ENCODE measurements around the gene TNFRSF13B. TPM values are rescaled to one million over a fixed set of nuclear protein-coding genes. Genes with fewer than 3 reads are reported as not detected.
A peak's percentile ranks its signal among the peaks of the same experiment; 100 is the strongest.

Gene TNFRSF13B
- total RNA-seq, 1 experiment from 2014 or later: not detected

- BruUV-seq (replicated peaks): no TSS peak
- ChIA-PET CTCF (no interaction called here), POLR2A (no interaction called here)
- no peak for TF ChIP-seq REST (IDR thresholded peaks at IDR 0.05; ENCODE audit: insufficient read depth in 1 of 2, low read depth in 2 of 2, low read length in 1 of 2)
- TF ChIP-seq, protein P1, sequence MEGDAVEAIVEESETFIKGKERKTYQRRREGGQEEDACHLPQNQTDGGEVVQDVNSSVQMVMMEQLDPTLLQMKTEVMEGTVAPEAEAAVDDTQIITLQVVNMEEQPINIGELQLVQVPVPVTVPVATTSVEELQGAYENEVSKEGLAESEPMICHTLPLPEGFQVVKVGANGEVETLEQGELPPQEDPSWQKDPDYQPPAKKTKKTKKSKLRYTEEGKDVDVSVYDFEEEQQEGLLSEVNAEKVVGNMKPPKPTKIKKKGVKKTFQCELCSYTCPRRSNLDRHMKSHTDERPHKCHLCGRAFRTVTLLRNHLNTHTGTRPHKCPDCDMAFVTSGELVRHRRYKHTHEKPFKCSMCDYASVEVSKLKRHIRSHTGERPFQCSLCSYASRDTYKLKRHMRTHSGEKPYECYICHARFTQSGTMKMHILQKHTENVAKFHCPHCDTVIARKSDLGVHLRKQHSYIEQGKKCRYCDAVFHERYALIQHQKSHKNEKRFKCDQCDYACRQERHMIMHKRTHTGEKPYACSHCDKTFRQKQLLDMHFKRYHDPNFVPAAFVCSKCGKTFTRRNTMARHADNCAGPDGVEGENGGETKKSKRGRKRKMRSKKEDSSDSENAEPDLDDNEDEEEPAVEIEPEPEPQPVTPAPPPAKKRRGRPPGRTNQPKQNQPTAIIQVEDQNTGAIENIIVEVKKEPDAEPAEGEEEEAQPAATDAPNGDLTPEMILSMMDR (IDR thresholded peaks at IDR 0.05): peak; percentile 74
- no peaks in the 10 kb centered on the region for H3K27me3 ChIP-seq (ENCODE audit: control insufficient read depth, insufficient read depth, low read length)
- in situ Hi-C loops (cut with HindIII; ENCODE audit: low pct_unique_long_range_greater_than_20kb, low sequenced_read_pairs): no loop called here
- H3K9me3 ChIP-seq (ENCODE audit: control insufficient read depth, insufficient read depth, low read depth, low read length): no peaks in the 10 kb centered on the region
- H3K4me1 ChIP-seq (ENCODE audit: control insufficient read depth, insufficient read depth, low read length): peaks cover 3% of the 10 kb centered on the region; the same call in 1 of the 2 replicates
- peak; percentile 77 for ATAC-seq
- H3K4me3 ChIP-seq (ENCODE audit: low read depth in 2 of 2, low read length in 2 of 2): no peak overlapping the region
- H3K36me3 ChIP-seq (ENCODE audit: control insufficient read depth, insufficient read depth, low read length): no peaks in the 10 kb centered on the region
- DNase-seq (ENCODE audit: low read depth, low spot score): no peak
- no peak overlapping the region for H3K27ac ChIP-seq (ENCODE audit: low read length)
- intact Hi-C loops (cut with micrococcal nuclease; ENCODE audit: unreplicated experiment): loop anchor here (10.0 kb wide), 1 partner anchor 69 kb away; no protein-coding TSS in a partner anchor
Measured at GRCh38 chr17:16915752-16916556, 56.0 kb downstream of the TNFRSF13B start.

DNA sequence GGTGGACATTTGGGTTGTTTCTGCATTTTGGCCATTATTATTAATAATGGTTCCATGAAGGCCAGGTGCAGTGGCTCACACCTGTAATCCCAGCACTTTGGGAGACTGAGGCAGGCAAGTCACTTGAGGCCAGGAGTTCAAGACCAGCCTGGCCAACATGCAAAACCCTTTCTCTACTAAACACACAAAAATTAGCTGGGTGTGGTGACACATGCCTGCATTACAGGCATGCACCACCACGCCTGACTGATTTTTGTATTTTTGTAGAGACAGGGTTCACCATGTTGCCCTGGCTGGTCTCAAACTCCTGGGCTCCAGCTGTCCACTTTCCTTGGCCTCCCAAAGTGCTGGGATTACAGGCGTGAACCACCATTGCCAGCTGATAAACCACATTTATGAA lies 58.5 kb downstream of the TNFRSF13B start:
- no peaks in the 10 kb centered on the region for H3K36me3 ChIP-seq (ENCODE audit: control insufficient read depth, insufficient read depth, low read length)
- no peak overlapping the region for H3K27ac ChIP-seq (ENCODE audit: low read length)
- H3K4me3 ChIP-seq (ENCODE audit: low read depth in 2 of 2, low read length in 2 of 2): no peak overlapping the region
- H3K27me3 ChIP-seq (ENCODE audit: control insufficient read depth, insufficient read depth, low read length): no peaks in the 10 kb centered on the region
- BruUV-seq (replicated peaks): no TSS peak
- POLR2A ChIA-PET: no interaction called here
- peaks cover 3% of the 10 kb centered on the region; the same call in 1 of the 2 replicates for H3K4me1 ChIP-seq (ENCODE audit: control insufficient read depth, insufficient read depth, low read length)
- DNase-seq (ENCODE audit: low read depth, low spot score): no peak
- intact Hi-C loops (cut with micrococcal nuclease; ENCODE audit: unreplicated experiment): loop anchor here (10.0 kb wide), 1 partner anchor 71 kb away; no protein-coding TSS in a partner anchor
- TF ChIP-seq SIN3A (IDR thresholded peaks at IDR 0.05; ENCODE audit: borderline replicate concordance, insufficient read depth, low read depth, low read length) (no peak), TCF7L2 (IDR thresholded peaks at IDR 0.05; ENCODE audit: low read depth, low read length) (no peak)
- TF ChIP-seq, protein P1 (IDR thresholded peaks at IDR 0.05): no peak
- CTCF ChIA-PET: no interaction called here
- no peak for ATAC-seq
- in situ Hi-C loops (cut with HindIII; ENCODE audit: low pct_unique_long_range_greater_than_20kb, low sequenced_read_pairs): no loop called here
- no peaks in the 10 kb centered on the region for H3K9me3 ChIP-seq (ENCODE audit: control insufficient read depth, insufficient read depth, low read depth, low read length)
